ENCODE data around the gene CMIP.

DNA sequence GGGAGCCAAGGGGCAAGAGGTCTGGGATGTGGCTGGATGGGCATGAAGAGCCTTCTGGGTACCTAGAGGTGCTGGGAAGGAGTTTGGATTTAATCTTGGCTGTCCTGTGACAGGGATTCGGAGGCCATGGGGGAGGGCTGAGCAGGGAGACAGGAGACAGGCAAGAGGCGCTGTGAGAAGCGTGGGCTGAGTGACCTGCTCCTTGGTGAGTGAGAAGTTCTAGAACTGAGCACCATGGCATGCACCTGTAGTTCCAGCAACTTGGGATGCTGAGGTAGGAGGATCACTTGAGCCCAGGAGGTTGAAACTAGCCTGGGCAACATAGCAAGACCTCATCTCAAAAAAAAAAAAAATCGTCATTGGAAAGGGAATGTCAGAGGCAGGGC, 256.2 kb downstream of the CMIP start:
- TF ChIP-seq FOXK2 (IDR thresholded peaks at IDR 0.05), result no peak
- no peak for TF ChIP-seq FOXM1 (IDR thresholded peaks at IDR 0.05; ENCODE audit: borderline replicate concordance)
- TF ChIP-seq SP1 (IDR thresholded peaks at IDR 0.05), result no peak
- TF ChIP-seq BHLHE40 (IDR thresholded peaks at IDR 0.05; ENCODE audit: borderline replicate concordance), result no peak
- no peak for TF ChIP-seq ARNT (IDR thresholded peaks at IDR 0.05)
- TF ChIP-seq SUZ12 (IDR thresholded peaks at IDR 0.05), result no peak
- no peak for TF ChIP-seq ELF4 (IDR thresholded peaks at IDR 0.05)
- TF ChIP-seq LEF1 (IDR thresholded peaks at IDR 0.05; ENCODE audit: borderline replicate concordance), result no peak
- no peak for TF ChIP-seq ZNF384 (IDR thresholded peaks at IDR 0.05)
- no peak for TF ChIP-seq NFRKB (IDR thresholded peaks at IDR 0.05)
